Activated CD4-positive, alpha-beta memory T cell treated with anti-CD3 and anti-CD28 coated beads for 36 hours (primary cell): ENCODE data around the gene AKR1C8. TPM values are rescaled to one million over a fixed set of nuclear protein-coding genes. Genes with fewer than 3 reads are reported as not detected.
"Not testable (repeated sequence)": the region's sequence is repeated elsewhere in the genome, so short reads cannot be mapped to it uniquely, and the experiment has no call there.

Experiments used
- CTCF ChIA-PET: fragments of 350-600 bp; sonication (Branson Sonifier 250); formaldehyde crosslinking; loops from one replicate; lab custom pipeline; 2021; ENCODE audit warnings: antibody characterized with exemption, inconsistent platforms; lab: Charles Lee
- POLR2A ChIA-PET: fragments of 350-600 bp; sonication (Branson Sonifier 250); formaldehyde crosslinking; loops from one replicate; lab custom pipeline; 2021; ENCODE audit warnings: antibody characterized with exemption; lab: Charles Lee
- DNase-seq: peaks from one replicate; pipeline ENCODE4 v3.0.0-alpha.2; 2020
- H3K27ac Mint-ChIP-seq: one replicate; pipeline ENCODE4 v1.8.0; 2021; ENCODE audit warnings: mixed read lengths
- H3K27me3 Mint-ChIP-seq: one replicate; pipeline ENCODE4 v1.8.0; 2021; ENCODE audit warnings: mixed read lengths
- H3K36me3 Mint-ChIP-seq: one replicate; pipeline ENCODE4 v1.8.0; 2021; ENCODE audit warnings: mixed read lengths
- H3K4me1 Mint-ChIP-seq: one replicate; pipeline ENCODE4 v1.8.0; 2021; ENCODE audit warnings: low read depth, mixed read lengths
- H3K4me3 Mint-ChIP-seq: one replicate; pipeline ENCODE4 v1.8.0; 2021; ENCODE audit warnings: mild to moderate bottlenecking, mixed read lengths
- H3K9me3 Mint-ChIP-seq: one replicate; pipeline ENCODE4 v1.8.0; 2021; ENCODE audit warnings: mixed read lengths
- intact Hi-C: fragments of 100-400 bp; cut with micrococcal nuclease; formaldehyde crosslinking; loops from one replicate; pipeline ENCODE4 v1.15.1; 2023
- total RNA-seq, 2 experiments: library from RNA; stranded (reverse); gene quantifications; one replicate each; pipeline ENCODE4 v1.2.3, GENCODE V29; 2021

Gene AKR1C8
- total RNA-seq, 2 experiments from 2014 or later = 0.33 to 0.80 TPM

DNA sequence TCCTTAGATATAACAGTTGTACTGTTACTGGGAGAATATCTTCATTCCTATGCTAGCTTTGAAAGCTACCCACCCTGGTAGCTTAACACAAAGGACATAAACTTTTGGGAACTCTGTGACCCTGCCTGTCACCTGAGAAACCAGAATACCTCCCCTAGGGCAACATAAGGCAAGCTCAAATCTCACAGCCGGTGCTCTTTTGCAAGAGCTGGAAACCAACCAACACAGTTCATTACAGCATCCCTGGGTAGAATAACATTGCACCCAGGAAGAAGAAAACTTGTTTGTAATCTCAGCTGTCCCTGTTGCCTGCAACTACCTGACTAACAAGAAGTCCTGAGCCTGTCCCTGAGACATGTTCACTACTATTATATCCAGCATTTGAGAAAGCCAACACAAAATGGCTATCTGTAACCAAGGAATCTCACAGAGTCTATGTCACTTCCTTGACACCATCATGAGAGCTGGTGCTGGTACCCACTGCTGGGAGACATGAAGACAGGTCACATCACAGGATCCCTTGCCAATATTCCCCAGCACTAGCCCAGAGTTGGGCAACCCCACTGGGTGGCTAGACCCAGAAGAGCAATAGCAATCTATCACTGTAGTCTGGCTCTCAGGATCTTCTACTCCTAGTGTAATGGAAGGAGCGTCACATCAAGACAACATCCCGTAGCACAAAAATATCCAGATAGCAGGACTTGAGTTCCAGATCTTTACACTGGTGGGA is 59.5 kb downstream of the AKR1C8 start:
- ChIA-PET POLR2A (no interaction called here), CTCF (no interaction called here)
- H3K27ac Mint-ChIP-seq = no peak overlapping the region
- no peak overlapping the region for H3K4me3 Mint-ChIP-seq
- H3K4me1 Mint-ChIP-seq = no peaks in the 10 kb centered on the region
- H3K36me3 Mint-ChIP-seq = peaks cover 16% of the 10 kb centered on the region
- no peak for DNase-seq
- intact Hi-C loops = no loop called here
- H3K9me3 Mint-ChIP-seq = peaks cover 7% of the 10 kb centered on the region
- no peaks in the 10 kb centered on the region for H3K27me3 Mint-ChIP-seq

DNA sequence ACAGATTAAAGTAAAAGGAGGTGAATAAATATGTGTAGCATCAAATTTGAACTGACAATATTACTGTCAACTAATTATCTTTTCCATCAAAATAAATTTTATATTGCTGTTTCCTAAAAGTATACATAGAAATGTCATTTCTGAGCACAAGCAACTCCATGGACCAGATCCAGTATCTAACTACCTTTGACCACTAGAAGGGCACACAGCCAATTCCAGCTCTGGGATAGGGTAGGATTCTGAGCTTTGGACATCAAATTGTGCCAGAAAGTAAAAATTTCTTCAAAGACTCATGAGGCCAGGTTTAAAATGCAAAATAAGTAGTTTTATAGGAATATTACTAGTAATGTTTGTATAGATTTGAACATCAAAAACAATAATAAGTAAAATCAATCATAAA is 61.1 kb downstream of the AKR1C8 start:
- Mint-ChIP-seq H3K27me3 (no peaks in the 10 kb centered on the region), H3K4me1 (no peaks in the 10 kb centered on the region), H3K36me3 (peaks cover 19% of the 10 kb centered on the region), H3K9me3 (peaks cover 13% of the 10 kb centered on the region), H3K4me3 (no peak overlapping the region), H3K27ac (no peak overlapping the region)
- DNase-seq = no peak
- intact Hi-C loops = no loop called here
- ChIA-PET POLR2A (no interaction called here), CTCF (no interaction called here)

DNA sequence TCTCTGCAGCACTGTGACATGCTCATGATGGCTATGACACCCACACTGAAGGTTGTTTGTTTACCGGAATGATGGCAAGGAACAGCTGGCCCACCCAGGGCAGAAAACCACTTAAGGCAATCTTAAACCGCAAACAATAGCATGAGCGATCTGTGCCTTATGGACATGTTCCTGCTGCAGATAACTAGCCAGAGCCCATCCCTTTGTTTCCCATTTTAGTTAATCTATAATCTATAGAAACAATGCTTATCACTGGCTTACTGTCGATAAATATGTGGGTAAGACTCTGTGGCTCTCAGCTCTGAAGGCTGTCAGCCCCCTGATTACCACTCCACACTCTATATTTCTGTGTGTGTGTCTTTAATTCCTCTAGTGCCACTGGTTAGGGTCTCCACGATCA is 65.0 kb downstream of the AKR1C8 start:
- H3K27ac Mint-ChIP-seq, DNase-seq, H3K4me1 Mint-ChIP-seq, H3K27me3 Mint-ChIP-seq, H3K36me3 Mint-ChIP-seq, POLR2A ChIA-PET, H3K4me3 Mint-ChIP-seq, H3K9me3 Mint-ChIP-seq, intact Hi-C loops: not testable (repeated sequence)
- CTCF ChIA-PET = interaction anchor here (0.6 kb wide), 1 partner anchor 310 kb away, joined by 4 read pairs; no protein-coding TSS in a partner anchor

DNA sequence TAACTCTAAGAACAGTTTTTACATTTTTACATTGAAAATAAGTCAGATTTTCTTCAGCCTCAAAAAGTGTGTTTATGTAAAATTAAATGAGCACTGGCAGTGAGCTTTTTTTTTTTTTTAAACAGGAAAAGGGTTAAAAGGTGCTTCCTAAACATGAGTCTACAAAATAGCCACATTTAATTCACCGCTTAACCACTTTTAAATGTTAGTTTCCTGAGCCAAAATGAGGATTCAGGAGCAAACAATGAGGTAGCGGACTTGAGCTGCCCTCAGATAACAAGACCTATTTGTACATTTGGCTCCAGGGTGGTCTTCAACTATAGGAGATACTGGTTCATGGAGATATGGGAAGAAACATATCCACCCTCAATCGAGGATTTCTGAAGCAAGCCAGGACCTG is 67.9 kb downstream of the AKR1C8 start:
- Mint-ChIP-seq H3K27me3 (no peaks in the 10 kb centered on the region), H3K4me3 (no peak overlapping the region), H3K4me1 (no peaks in the 10 kb centered on the region), H3K36me3 (peaks cover 6% of the 10 kb centered on the region), H3K9me3 (peaks cover 9% of the 10 kb centered on the region), H3K27ac (no peak overlapping the region)
- CTCF ChIA-PET = no interaction called here
- DNase-seq = no peak
- intact Hi-C loops = no loop called here
- POLR2A ChIA-PET = no interaction called here

DNA sequence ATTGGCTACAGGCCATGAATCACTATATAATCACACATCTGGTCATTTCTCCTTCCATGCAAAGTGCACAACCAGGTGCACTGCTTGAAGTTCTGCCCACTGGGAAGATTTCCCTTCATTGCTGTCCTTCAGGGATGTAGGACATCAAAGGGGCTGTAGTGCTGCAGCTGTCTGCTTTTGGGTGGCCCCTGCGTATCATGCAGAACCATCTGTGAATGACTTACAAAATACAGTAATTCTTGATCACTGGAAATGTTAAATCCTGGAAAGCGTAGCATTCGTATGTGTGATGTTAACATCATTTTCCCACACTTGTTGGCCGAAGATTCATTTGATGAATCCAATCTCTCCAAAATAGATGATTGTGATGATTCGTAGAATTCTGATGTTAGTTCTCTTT is 68.3 kb downstream of the AKR1C8 start:
- peaks cover 6% of the 10 kb centered on the region for H3K36me3 Mint-ChIP-seq
- DNase-seq = no peak
- intact Hi-C loops = no loop called here
- POLR2A ChIA-PET = no interaction called here
- CTCF ChIA-PET = no interaction called here
- peaks cover 9% of the 10 kb centered on the region for H3K9me3 Mint-ChIP-seq
- no peaks in the 10 kb centered on the region for H3K27me3 Mint-ChIP-seq
- H3K27ac Mint-ChIP-seq = no peak overlapping the region
- H3K4me3 Mint-ChIP-seq = no peak overlapping the region
- H3K4me1 Mint-ChIP-seq = no peaks in the 10 kb centered on the region

DNA sequence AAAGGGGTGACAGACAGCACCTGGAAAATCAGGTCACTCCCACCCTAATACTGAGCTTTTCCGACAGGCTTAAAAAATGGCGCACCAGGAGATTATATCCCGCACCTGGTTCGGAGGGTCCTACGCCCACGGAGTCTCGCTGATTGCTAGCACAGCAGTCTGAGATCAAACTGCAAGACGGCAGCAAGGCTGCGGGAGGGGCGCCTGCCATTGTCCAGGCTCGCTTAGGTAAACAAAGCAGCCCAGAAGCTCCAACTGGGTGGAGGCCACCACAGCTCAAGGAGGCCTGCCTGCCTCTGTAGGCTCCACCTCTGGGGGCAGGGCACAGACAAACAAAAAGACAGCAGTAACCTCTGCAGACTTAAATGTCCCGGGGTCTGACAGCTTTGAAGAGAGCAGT is 75.1 kb downstream of the AKR1C8 start:
- H3K27me3 Mint-ChIP-seq, H3K4me3 Mint-ChIP-seq, intact Hi-C loops, POLR2A ChIA-PET, H3K9me3 Mint-ChIP-seq, H3K27ac Mint-ChIP-seq, CTCF ChIA-PET, H3K36me3 Mint-ChIP-seq, DNase-seq, H3K4me1 Mint-ChIP-seq: not testable (repeated sequence)

DNA sequence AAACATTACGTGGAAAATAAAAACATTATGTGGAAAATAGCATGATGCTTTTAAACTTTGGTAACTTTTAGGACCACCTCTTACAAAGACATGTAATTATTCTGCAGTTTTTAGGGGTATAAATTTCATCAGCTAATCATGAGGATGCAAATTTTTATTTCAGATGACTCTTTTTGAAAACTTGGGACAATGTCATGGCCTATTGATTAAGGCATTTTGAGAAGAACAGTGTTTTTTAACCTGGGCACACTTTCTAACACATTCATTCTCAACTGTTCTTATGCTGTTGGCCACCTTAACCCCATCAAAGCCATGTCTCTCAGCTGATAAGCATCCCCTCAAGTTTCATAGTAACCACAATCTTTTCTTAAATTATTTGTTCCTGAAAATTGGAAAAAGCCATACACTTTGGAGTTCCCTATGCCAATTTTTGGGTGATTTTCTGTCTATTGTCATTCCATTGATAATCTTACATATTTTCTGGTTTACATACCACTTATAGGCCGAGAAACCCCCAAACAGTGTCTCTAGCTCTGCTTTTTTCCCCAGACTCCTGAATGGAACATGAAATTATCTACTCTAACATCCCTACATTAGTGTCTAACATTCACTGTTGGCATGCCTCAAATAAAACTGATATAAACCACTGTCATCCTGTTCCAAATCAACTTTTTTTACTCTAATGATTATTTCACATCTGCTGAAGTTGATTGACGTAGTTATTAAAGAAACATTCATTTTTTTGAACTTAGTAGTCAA is 76.1 kb downstream of the AKR1C8 start:
- H3K27ac Mint-ChIP-seq = no peak overlapping the region
- CTCF ChIA-PET = no interaction called here

DNA sequence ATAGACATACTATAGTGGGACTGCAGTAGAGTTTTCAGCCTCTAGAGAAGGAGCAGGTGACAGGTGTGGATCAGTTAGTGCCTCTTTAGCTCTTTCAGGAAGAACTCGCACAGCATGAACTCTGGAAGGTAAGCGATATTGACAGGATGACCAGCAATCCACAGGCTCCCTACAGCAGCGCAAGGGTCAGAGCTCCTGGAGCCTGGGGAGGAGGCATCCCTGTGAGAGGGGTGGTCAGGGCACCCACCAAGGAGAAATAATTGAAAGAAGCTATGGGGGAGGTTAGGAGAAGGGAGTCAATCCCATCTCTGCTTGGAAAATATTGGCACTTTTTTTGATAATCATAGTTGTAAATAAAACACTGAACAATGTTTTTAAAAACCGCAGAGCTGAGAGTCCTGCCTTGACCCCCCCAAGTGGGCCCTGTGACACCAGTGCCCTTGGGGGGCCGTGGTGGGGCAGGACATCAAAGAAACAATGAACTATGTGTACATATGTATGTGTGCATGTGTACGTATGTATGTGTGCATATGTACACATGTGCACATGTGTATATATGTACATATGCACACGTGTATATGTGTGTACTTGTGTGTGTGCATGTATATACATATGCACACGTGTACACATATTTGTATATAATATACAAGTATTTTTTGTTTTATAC is 77.0 kb downstream of the AKR1C8 start:
- intact Hi-C loops = no loop called here
- ChIA-PET POLR2A (no interaction called here), CTCF (no interaction called here)
- no peaks in the 10 kb centered on the region for H3K9me3 Mint-ChIP-seq
- DNase-seq = no peak
- H3K27ac Mint-ChIP-seq = no peak overlapping the region
- H3K4me1 Mint-ChIP-seq = no peaks in the 10 kb centered on the region
- no peaks in the 10 kb centered on the region for H3K27me3 Mint-ChIP-seq
- H3K4me3 Mint-ChIP-seq = no peak overlapping the region
- peaks cover 2% of the 10 kb centered on the region for H3K36me3 Mint-ChIP-seq

More for the DNA sequence above, 76.1 kb downstream of the AKR1C8 start:
- Mint-ChIP-seq H3K9me3 (no peaks in the 10 kb centered on the region), H3K36me3 (no peaks in the 10 kb centered on the region), H3K27me3 (no peaks in the 10 kb centered on the region), H3K4me1 (no peaks in the 10 kb centered on the region), H3K4me3 (no peak overlapping the region)
- POLR2A ChIA-PET = no interaction called here
- DNase-seq = no peak
- intact Hi-C loops = no loop called here

DNA sequence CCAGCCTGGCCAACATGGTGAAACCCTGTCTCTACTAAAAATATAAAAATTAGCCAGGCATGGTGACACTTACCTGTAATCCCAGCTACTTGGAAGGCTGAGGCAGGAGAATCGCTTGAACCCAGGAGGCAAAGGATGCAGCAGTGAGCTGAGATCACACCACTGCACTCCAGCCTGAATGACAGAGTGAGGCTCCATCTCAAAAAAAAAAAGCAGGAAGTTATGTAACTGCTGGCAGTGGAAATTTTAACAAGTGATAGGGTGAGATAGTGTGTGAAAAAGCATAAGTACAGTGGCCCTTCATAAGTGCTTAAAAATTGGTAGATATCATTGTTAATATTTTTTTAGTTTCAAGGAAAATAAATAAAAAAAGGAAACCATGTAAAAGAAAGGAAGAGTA is 78.4 kb downstream of the AKR1C8 start:
- H3K27me3 Mint-ChIP-seq = no peaks in the 10 kb centered on the region
- no peak overlapping the region for H3K4me3 Mint-ChIP-seq
- no peaks in the 10 kb centered on the region for H3K9me3 Mint-ChIP-seq
- ChIA-PET CTCF (no interaction called here), POLR2A (no interaction called here)
- H3K36me3 Mint-ChIP-seq = peaks cover 2% of the 10 kb centered on the region
- intact Hi-C loops = no loop called here
- DNase-seq = no peak
- no peaks in the 10 kb centered on the region for H3K4me1 Mint-ChIP-seq
- no peak overlapping the region for H3K27ac Mint-ChIP-seq

DNA sequence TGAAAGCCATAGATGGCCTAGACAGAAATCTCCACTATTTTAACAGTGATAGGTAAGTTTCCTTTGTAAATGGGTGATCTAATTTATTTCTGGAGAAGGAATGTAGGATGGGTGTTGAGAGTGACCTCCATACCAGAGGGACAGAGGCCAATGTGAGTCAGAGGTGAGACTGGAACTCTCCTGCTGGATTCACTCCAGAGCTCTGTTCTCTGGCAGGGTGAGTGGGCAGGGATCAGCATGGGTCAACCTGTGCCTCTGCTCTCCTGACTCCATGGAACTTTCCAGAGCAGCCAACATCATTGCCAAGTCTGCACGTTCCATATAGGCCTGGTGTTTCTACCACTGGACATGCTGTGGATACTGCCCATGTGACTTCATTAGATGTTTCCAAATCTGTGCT is 79.3 kb downstream of the AKR1C8 start:
- CTCF ChIA-PET = no interaction called here
- intact Hi-C loops = no loop called here
- POLR2A ChIA-PET = no interaction called here
- Mint-ChIP-seq H3K36me3 (peaks cover 2% of the 10 kb centered on the region), H3K4me1 (no peaks in the 10 kb centered on the region), H3K27me3 (no peaks in the 10 kb centered on the region), H3K9me3 (no peaks in the 10 kb centered on the region), H3K4me3 (no peak overlapping the region), H3K27ac (no peak overlapping the region)
- no peak for DNase-seq
